HCT116 (cell line): ENCODE measurements around the gene POLD1. TPM values are rescaled to one million over a fixed set of nuclear protein-coding genes. Genes with fewer than 3 reads are reported as not detected.

Source experiments
- ATAC-seq: fragments of 200-7000 bp; cut with Tn5 transposase; 2 replicates; pipeline ENCODE4 v1.9.1; 2020; ENCODE audit warnings: mild to moderate bottlenecking, moderate library complexity
- BruUV-seq: library from RNA; stranded (reverse); fragments of 400-500 nt; replicated peaks from 2 replicates; lab custom pipeline; 2021; lab: Mats Ljungman, UMichigan
- CTCF ChIA-PET: fragments of 300-600 bp; sonication (Branson Sonifier 250); formaldehyde crosslinking; loops from one replicate; lab custom pipeline; 2021; ENCODE audit warnings: antibody characterized with exemption; lab: Charles Lee
- POLR2A ChIA-PET: fragments of 300-600, 350-600 bp; sonication (Branson Sonifier 250); formaldehyde crosslinking; loops from one replicate; lab custom pipeline; 2021; ENCODE audit warnings: antibody characterized with exemption; lab: Charles Lee
- RAD21 ChIA-PET, 2 experiments: fragments of 300-600 bp; sonication (Branson Sonifier 250); formaldehyde crosslinking; loops; one replicate each; lab custom pipeline; 2023; ENCODE audit warnings: low total read pairs in 2 of 2; ENCODE audit not compliant: uncharacterized antibody in 2 of 2, unreplicated experiment in 2 of 2, low non-redundant PET in 1 of 2; lab: Charles Lee
- DNase-seq: peaks from one replicate; pipeline ENCODE4 v3.0.0-alpha.2; 2010; ENCODE audit warnings: low read depth, low spot score
- H2AFZ ChIP-seq: fragments of 200-600 bp; shearing (Covaris generic), sonication (generic); 2 replicates; pipeline ENCODE4 v1.6.1; 2017; ENCODE audit warnings: low read depth, mixed run types, mixed read lengths, antibody characterized with exemption, low read length; ENCODE audit not compliant: poor library complexity, severe bottlenecking
- H3K27ac ChIP-seq: 2 replicates; pipeline ENCODE4 v1.5.1; 2012; ENCODE audit warnings: low read depth, low read length
- H3K27me3 ChIP-seq: fragments of 200-600 bp; sonication (generic); 2 replicates; pipeline ENCODE4 v1.6.1; 2016; ENCODE audit warnings: mixed run types, low read length, mixed read lengths; ENCODE audit not compliant: insufficient read depth
- H3K36me3 ChIP-seq, 2 experiments: fragments of 200-500 bp in 1 of 2; fragments of 200-600 bp in 1 of 2; sonication (Bioruptor generic) in 1 of 2; sonication (generic) in 1 of 2; 2 replicates each; pipeline versions ENCODE4 v1.5.1 to v1.6.1; 2014 to 2016; ENCODE audit warnings: low read length in 2 of 2, inconsistent platforms in 1 of 2, mixed read lengths in 1 of 2, mixed run types in 1 of 2; ENCODE audit not compliant: insufficient read depth in 2 of 2, control insufficient read depth in 1 of 2
- H3K4me1 ChIP-seq, 2 experiments: fragments of 200-600 bp in 1 of 2; sonication (generic) in 1 of 2; 2 replicates each; pipeline versions ENCODE4 v1.5.1 to v1.6.1; 2012 to 2017; ENCODE audit warnings: low read length in 2 of 2, inconsistent platforms in 1 of 2, mild to moderate bottlenecking in 1 of 2, mixed read lengths in 1 of 2, mixed run types in 1 of 2, moderate library complexity in 1 of 2; ENCODE audit not compliant: insufficient read depth in 2 of 2, control insufficient read depth in 1 of 2
- H3K4me2 ChIP-seq: fragments of 200-600 bp; sonication (generic); 2 replicates; pipeline ENCODE4 v1.6.1; 2017; ENCODE audit warnings: mixed run types, low read length, mixed read lengths
- H3K4me3 ChIP-seq, 2 experiments: fragments of 200-600 bp in 1 of 2; sonication (generic) in 1 of 2; replicated peaks in 1 of 2; 2 replicates each; pipeline ENCODE4 v1.5.1; 2011 to 2016; ENCODE audit warnings: low read length in 2 of 2, control low read depth in 1 of 2, low read depth in 1 of 2, mild to moderate bottlenecking in 1 of 2, mixed read lengths in 1 of 2, mixed run types in 1 of 2
- H3K79me2 ChIP-seq: fragments of 200-600 bp; sonication (generic); 2 replicates; pipeline ENCODE4 v1.6.1; 2017; ENCODE audit warnings: mild to moderate bottlenecking, mixed run types, low read length, moderate library complexity, mixed read lengths; ENCODE audit not compliant: insufficient read depth
- H3K9ac ChIP-seq: fragments of 200-600 bp; sonication (generic); 2 replicates; pipeline ENCODE4 v1.6.1; 2016; ENCODE audit warnings: low read length, mixed read lengths
- H3K9me2 ChIP-seq: fragments of 200-600 bp; sonication (generic), shearing (Covaris generic); 2 replicates; pipeline ENCODE4 v1.6.1; 2017; ENCODE audit warnings: mixed run types, mild to moderate bottlenecking, moderate library complexity; ENCODE audit not compliant: insufficient read depth
- H3K9me3 ChIP-seq, 2 experiments: fragments of 200-500 bp in 1 of 2; fragments of 200-600 bp in 1 of 2; sonication (Bioruptor generic) in 1 of 2; sonication (generic) in 1 of 2; 2 replicates each; pipeline ENCODE4 v1.6.1; 2014 to 2017; ENCODE audit warnings: low read length in 2 of 2, mixed read lengths in 2 of 2, inconsistent platforms in 1 of 2, low read depth in 1 of 2, mild to moderate bottlenecking in 1 of 2, mixed run types in 1 of 2, moderate library complexity in 1 of 2; ENCODE audit not compliant: control insufficient read depth in 1 of 2, insufficient read depth in 1 of 2
- H4K20me1 ChIP-seq: fragments of 200-600 bp; sonication (generic), shearing (Covaris generic); 2 replicates; pipeline ENCODE4 v1.6.1; 2017; ENCODE audit warnings: mixed run types, mild to moderate bottlenecking, moderate library complexity; ENCODE audit not compliant: insufficient read depth
- CEBPB ChIP-seq: IDR thresholded peaks from 2 replicates; pipeline ENCODE4 v1.6.1; 2012; ENCODE audit warnings: low read depth
- ELF1 ChIP-seq: IDR thresholded peaks from 2 replicates; pipeline ENCODE4 v1.6.1; 2012; ENCODE audit warnings: low read depth, borderline replicate concordance
- EZH2 ChIP-seq: fragments of 200-600 bp; sonication (generic); IDR thresholded peaks from 2 replicates; pipeline ENCODE4 v1.6.1; 2017; ENCODE audit warnings: antibody characterized with exemption, mixed run types
- POLR2A ChIP-seq: IDR thresholded peaks from 2 replicates; pipeline ENCODE4 v1.7.0; 2011; ENCODE audit warnings: borderline replicate concordance; ENCODE audit not compliant: insufficient read depth, insufficient read length; ENCODE audit errors: extremely low read depth
- RAD21 ChIP-seq: IDR thresholded peaks from 2 replicates; pipeline ENCODE4 v1.6.1; 2012; ENCODE audit warnings: low read depth, mild to moderate bottlenecking
- SP1 ChIP-seq: IDR thresholded peaks from 2 replicates; pipeline ENCODE4 v1.6.1; 2012; ENCODE audit warnings: low read depth
- TCF7L2 ChIP-seq: IDR thresholded peaks from 2 replicates; pipeline ENCODE4 v1.7.0; 2011; ENCODE audit warnings: borderline replicate concordance, inconsistent platforms; ENCODE audit not compliant: insufficient read depth, insufficient read length; ENCODE audit errors: extremely low read depth
- ZNF274 ChIP-seq: fragments of 200-500 bp; sonication (Bioruptor generic); IDR thresholded peaks from 2 replicates; pipeline ENCODE4 v1.6.1; 2014; ENCODE audit warnings: mild to moderate bottlenecking, low read depth, low read length, inconsistent platforms
- intact Hi-C: fragments of 100-400 bp; cut with micrococcal nuclease; formaldehyde crosslinking; loops from 2 replicates; pipeline ENCODE4 v1.10.0; 2022
- total RNA-seq: library from RNA; stranded (reverse); gene quantifications from one replicate; pipeline ENCODE4 v1.2.1, GENCODE V29; 2021; ENCODE audit not compliant: unreplicated experiment
- TF ChIP-seq, protein P1 (sequence below): IDR thresholded peaks from 2 replicates; pipeline ENCODE4 v1.6.1; 2012; ENCODE audit warnings: low read depth

The POLD1 gene
- total RNA-seq, 1 experiment from 2014 or later = 122 TPM

DNA sequence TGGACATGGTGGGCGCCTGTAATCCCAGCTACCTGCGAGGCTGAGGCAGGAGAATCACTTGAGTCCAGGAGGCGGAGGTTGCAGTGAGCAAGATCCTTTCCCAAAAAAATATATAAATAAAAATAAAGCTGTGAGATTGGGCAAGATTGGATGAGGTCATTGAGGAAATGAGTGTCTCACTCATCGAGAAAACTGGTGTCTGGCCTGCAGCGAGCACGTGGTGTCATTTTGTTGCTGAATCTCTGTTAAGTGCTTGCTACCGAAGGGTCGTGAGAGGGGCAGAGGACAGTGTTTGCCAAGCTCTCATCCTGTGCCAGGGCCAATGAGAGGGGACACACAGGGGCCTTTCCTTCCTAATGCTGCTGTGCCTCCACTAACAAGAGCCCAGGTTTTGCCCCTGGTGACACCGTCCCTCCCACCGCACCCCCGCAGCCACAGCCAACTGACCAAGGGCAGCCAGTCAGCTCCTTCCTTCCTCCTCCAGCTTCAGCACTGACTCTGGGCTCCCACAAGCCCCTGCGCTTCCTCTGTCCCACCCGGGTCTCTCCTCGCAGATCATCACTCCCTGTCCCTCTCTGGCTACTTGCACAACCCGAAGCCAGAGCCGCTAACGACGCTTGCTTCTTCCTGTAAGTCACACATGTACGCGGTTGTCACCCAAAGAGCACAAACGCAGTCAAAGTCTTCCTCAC is 3.2 kb downstream of the POLD1 start:
- DNase-seq (no peak), ATAC-seq (no peak)
- no peak overlapping the region for H2AFZ ChIP-seq
- TF ChIP-seq POLR2A (no peak), EZH2 (no peak), TCF7L2 (no peak), RAD21 (no peak), ELF1 (no peak), ZNF274 (no peak), SP1 (no peak), CEBPB (no peak)
- TF ChIP-seq, protein P1, sequence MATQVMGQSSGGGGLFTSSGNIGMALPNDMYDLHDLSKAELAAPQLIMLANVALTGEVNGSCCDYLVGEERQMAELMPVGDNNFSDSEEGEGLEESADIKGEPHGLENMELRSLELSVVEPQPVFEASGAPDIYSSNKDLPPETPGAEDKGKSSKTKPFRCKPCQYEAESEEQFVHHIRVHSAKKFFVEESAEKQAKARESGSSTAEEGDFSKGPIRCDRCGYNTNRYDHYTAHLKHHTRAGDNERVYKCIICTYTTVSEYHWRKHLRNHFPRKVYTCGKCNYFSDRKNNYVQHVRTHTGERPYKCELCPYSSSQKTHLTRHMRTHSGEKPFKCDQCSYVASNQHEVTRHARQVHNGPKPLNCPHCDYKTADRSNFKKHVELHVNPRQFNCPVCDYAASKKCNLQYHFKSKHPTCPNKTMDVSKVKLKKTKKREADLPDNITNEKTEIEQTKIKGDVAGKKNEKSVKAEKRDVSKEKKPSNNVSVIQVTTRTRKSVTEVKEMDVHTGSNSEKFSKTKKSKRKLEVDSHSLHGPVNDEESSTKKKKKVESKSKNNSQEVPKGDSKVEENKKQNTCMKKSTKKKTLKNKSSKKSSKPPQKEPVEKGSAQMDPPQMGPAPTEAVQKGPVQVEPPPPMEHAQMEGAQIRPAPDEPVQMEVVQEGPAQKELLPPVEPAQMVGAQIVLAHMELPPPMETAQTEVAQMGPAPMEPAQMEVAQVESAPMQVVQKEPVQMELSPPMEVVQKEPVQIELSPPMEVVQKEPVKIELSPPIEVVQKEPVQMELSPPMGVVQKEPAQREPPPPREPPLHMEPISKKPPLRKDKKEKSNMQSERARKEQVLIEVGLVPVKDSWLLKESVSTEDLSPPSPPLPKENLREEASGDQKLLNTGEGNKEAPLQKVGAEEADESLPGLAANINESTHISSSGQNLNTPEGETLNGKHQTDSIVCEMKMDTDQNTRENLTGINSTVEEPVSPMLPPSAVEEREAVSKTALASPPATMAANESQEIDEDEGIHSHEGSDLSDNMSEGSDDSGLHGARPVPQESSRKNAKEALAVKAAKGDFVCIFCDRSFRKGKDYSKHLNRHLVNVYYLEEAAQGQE = no peak
- peaks cover 11 to 16% of the 10 kb centered on the region in 2 experiments; a peak in 3 of 4 replicates for H3K4me1 ChIP-seq
- no peak overlapping the region for H3K9ac ChIP-seq
- H3K36me3 ChIP-seq = peaks cover 8 to 17% of the 10 kb centered on the region in 2 experiments; a peak in 2 of 4 replicates
- no peak overlapping the region for H3K4me3 ChIP-seq
- H3K9me2 ChIP-seq = no peaks in the 10 kb centered on the region
- H3K27me3 ChIP-seq = no peaks in the 10 kb centered on the region
- H3K4me2 ChIP-seq = no peak overlapping the region
- peaks cover 67% of the 10 kb centered on the region for H3K79me2 ChIP-seq
- intact Hi-C loops = no loop called here
- no TSS peak for BruUV-seq
- CTCF ChIA-PET = no interaction called here
- POLR2A ChIA-PET = no interaction called here
- H4K20me1 ChIP-seq = no peaks in the 10 kb centered on the region
- RAD21 ChIA-PET = no interaction called here
- no peaks in the 10 kb centered on the region for H3K9me3 ChIP-seq
- H3K27ac ChIP-seq = no peak overlapping the region
